Stimulated activated CD4-positive, alpha-beta T cell treated with anti-CD3 and anti-CD28 coated beads, Interleukin-12 subunit alpha, Interleukin-12 subunit beta, amount 100 ng/mL, for 4 hours (primary cell): ENCODE measurements around the gene SAAL1.
"Not testable (repeated sequence)": the region's sequence is repeated elsewhere in the genome, so short reads cannot be mapped to it uniquely, and the experiment has no call there.

Experiments used
- DNase-seq: peaks from one replicate; pipeline ENCODE4 v3.0.0-alpha.2; 2020

The SAAL1 gene, protein sequence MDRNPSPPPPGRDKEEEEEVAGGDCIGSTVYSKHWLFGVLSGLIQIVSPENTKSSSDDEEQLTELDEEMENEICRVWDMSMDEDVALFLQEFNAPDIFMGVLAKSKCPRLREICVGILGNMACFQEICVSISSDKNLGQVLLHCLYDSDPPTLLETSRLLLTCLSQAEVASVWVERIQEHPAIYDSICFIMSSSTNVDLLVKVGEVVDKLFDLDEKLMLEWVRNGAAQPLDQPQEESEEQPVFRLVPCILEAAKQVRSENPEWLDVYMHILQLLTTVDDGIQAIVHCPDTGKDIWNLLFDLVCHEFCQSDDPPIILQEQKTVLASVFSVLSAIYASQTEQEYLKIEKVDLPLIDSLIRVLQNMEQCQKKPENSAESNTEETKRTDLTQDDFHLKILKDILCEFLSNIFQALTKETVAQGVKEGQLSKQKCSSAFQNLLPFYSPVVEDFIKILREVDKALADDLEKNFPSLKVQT

DNA sequence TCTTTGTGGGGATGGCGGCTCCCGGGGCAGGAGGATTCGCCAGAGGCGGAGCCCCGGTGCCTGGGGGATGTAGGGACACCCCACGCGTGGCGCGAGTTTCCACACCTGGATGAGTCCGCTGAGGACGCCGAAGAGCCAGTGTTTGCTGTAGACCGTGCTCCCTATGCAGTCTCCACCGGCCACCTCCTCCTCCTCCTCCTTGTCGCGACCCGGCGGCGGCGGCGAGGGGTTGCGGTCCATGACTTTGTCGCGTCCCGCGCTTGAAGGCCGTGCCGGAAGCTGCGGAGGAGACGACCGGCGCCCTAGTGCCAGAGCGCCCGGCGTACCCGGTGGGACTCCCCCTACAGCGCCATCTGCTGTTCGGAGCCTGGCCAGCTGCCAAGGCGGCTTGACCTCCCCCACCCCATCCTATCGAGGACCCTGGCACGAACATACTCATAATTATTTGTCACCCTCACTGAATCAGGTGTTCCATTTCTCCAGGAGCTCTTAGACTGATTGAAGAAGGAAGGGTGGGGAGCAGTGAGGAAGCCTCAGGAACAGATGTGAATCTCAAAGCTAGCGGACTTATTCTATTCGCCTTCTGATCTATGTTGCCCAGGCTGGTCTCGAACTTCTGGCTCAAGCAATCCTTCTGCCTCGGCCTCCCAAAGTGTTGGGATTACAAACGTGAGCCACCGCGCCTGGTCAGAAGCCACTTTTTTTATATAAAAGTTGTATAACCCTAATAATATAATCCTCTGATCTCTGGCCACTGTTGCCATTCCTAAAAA lies at the start of gene SAAL1:
TSS of gene SAAL1 (minus strand) at position 281 of the 773 bp plus-strand sequence. CDS start at position 240, 41 bp downstream.
- DNase-seq, result peak; percentile 94

- DNase-seq, result no peak
Measured at GRCh38 chr11:18151581-18151980, 45.7 kb upstream of the SAAL1 start.

- no peak for DNase-seq
Measured at GRCh38 chr11:18145837-18146236, 40.0 kb upstream of the SAAL1 start.

DNA sequence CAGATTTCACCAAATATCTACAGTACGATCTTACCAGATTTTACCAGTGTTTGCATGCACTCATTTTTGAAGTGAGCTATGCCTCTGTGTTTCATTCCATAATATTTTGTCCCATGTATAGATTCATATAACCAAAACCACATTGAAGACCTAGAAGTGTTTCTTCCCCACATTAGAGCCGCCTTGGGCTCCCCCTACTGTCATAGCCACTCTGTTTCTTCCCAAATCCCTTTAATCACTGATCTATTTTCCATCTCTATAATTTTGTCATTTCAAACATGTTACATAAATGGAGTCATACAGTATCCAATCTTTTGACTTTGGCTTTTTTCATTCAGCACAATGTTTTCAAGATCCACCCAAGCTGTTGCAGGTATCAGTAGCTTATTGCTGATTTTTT lies 39.1 kb upstream of the SAAL1 start:
- no peak for DNase-seq

- DNase-seq, result no peak
Measured at GRCh38 chr11:18144243-18144642, 38.4 kb upstream of the SAAL1 start.

DNA sequence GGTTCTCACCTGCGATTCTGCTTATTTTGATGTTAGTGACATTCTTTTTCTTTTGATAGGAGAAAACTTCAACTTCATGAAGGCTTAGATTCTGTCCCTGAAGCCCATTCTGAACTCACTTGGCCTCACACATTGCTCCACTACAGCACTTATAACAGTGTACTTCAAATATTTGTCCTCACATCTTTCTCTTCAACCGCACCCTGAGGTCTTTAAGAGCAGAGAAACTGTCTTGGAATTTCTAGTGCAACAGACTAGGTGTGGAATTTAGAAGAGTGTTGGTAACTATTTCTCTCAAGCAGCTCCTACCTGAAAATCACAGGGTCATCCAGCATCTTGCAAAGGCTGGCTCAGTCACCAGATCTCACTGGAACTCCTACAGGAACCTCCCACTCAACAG lies 34.3 kb upstream of the SAAL1 start:
- DNase-seq, result no peak

DNA sequence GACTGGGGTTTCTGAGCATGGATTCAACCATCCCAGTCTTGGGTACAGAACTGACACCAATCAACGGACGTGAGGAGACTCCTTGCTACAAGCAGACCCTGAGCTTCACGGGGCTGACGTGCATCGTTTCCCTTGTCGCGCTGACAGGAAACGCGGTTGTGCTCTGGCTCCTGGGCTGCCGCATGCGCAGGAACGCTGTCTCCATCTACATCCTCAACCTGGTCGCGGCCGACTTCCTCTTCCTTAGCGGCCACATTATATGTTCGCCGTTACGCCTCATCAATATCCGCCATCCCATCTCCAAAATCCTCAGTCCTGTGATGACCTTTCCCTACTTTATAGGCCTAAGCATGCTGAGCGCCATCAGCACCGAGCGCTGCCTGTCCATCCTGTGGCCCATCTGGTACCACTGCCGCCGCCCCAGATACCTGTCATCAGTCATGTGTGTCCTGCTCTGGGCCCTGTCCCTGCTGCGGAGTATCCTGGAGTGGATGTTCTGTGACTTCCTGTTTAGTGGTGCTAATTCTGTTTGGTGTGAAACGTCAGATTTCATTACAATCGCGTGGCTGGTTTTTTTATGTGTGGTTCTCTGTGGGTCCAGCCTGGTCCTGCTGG lies 31.4 kb upstream of the SAAL1 start:
- DNase-seq, result no peak

GRCh38 chr11:18135308-18135707 lies 29.4 kb upstream of the SAAL1 start:
- no peak for DNase-seq

GRCh38 chr11:18132341-18132740 lies 26.5 kb upstream of the SAAL1 start, which contains the start of gene MRGPRX3:
TSS of gene MRGPRX3 (plus strand) at chr11:18132571. CDS start at chr11:18137203, 4,632 bp downstream.
- DNase-seq, result no peak

DNA sequence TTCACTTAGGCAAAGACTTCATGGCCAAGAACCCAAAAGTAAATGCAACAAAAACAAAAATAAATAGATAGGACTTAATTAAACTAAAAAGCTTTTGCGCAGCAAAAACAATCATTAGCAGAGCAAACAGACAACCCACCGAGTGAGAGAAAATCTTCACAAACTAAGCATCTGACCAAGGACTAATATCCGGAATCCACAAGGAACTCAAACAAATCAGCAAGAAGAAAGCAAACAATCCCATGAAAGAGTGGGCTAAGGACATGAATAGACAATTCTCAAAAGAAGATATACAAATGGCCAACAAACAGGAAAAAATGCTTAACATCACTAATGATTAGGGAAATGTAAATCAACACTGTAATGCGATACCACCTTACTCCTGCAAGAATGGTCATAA lies 25.2 kb upstream of the SAAL1 start:
- not testable (repeated sequence) for DNase-seq

DNA sequence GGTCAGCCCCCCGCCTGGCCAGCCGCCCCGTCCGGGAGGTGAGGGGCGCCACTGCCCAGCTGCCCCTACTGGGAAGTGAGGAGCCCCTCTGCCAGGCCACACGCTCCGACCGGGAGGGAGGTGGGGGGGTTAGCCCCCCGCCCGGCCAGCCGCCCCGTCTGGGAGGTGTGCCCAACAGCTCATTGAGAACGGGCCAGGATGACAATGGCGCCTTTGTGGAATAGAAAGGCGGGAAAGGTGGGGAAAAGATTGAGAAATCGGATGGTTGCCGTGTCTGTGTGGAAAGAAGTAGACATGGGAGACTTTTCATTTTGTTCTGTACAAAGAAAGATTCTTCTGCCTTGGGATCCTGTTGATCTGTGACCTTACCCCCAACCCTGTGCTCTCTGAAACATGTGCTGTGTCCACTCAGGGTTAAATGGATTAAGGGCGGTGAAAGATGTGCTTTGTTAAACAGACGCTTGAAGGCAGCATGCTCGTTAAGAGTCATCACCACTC lies 15.5 kb upstream of the SAAL1 start:
- not testable (repeated sequence) for DNase-seq

DNA sequence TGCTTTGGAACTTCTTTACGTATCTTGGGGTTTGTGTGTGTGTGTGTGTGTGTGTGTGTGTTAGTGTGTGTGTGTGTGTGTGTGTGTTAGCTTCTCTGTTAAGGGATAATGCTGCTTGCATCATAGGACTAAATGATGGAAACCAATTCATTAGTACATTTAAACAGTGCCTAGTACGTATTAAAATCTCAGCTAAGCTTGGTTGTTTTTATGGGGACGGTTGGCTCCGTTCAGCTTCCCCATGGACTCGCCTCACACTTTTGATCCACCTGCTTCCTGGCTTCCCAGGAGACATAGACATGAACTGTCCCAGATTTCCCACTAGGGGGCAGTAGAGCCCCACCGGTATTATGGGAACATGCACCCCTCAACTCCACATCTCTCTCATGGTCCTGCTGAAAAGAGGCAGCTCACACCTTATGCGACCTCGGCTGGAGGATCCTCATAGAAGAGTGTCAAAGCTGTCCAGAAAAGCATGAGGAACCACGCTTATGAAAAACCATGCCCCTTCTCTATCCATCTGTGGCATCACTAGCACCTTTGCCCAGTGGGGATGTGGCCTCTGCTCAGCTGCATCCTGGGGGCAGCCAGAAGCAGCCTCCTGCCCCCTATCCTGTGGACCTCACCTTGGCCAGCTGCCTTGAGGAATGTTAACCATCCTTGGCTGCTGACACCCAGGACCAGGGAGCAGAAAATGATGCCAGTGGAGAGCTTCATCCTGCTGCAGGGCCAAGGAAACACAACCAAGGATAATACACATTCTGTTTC lies 9.7 kb upstream of the SAAL1 start:
- DNase-seq, result peak; percentile 54

DNA sequence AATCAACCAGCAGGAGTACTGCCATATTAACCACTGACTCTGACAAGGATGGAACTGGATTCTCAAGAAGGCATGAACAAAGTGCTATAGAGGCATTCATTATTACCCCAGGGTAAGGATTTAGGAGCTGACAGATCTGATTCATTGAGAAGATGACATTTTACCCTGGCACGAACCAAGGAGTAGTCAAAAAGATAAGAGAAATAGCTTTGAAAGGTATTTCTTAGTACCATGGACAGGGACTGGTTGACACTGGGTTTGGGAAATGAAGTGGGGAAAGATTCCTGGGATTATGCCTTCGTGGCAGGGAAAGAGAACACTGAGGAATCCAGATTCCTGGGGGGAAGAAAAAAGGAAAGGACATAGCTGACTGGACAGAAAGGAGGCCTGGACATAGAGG lies 5.1 kb upstream of the SAAL1 start:
- DNase-seq, result no peak

- DNase-seq, result no peak
Measured at GRCh38 chr11:18108254-18108653, 2.4 kb upstream of the SAAL1 start.

GRCh38 chr11:18106688-18107087 lies 806 bp upstream of the SAAL1 start:
- no peak for DNase-seq

DNA sequence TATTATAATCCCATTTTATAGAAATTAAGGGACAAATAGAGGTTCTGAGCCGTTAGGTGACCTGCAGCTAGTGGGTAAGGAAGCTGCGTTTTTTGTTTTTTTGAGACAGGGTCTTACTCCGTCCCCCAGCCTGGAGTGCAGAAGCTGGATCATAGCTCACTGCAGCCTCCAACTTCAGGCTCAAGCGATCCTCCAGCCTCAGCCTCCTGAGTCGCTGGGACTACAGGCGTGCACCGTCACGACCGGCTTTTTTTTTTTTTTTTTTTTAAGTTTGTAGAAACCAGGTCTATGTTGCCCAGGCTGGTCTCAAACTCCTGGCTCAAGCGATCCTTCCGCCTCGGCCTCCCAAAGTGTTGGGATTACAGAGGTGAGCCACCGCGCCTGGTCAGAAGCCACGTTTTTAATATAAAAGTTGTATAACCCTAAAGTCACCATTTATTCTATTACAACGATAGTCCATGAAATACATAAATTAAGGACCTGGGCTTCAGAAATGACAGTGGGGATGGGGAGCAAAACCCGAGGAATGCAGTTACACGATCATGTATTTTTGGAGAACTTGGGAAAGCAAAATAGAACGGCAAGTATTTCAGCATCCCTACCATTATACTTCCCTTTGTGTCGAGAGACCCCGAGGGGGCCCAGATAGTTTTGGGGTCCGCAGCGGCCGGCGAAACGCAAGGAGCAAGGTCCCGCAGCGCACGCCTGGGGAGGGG lies 638 bp downstream of the SAAL1 start:
- DNase-seq, result no peak

- DNase-seq, result no peak
Measured at GRCh38 chr11:18100926-18101656, 4.8 kb downstream of the SAAL1 start.

DNA sequence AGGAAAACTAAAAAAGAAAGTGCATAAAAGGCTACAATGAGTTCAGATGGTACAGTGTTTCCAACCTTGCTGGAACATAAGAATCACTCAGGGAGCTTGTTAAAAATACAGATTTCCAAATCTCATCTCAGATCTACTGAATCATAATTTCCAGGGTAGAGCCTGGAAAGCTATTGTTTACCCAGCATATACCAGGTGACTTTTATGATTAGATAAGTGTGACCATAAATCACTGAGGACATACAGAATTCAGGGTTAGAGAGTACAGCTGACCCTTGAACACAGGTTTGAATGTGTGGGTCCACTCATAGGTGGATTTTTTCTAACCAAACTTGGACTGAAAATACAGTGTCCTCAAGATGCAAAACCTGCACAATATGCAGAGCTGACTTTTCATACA lies 11.9 kb downstream of the SAAL1 start:
- no peak for DNase-seq

DNA sequence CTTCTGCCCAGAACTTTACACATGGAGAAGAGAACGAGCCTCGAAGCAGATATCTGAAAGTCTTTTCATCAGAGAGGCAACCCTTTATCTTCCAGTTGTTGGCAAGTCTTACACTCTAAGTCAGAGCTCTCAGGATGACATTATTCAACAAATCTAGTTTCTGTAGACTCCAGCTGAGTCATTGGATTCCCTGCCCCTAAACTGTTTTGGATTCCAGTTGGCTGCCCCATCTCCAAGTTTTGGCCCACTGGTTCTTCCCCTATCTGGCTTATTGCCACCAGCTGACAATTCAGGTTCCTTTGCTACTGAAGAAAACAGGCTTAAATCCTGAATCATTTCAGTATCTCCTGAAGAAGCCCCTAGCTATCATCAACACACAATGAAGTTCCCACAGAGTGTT lies 14.2 kb downstream of the SAAL1 start:
- no peak for DNase-seq

- DNase-seq, result no peak
Measured at GRCh38 chr11:18088966-18089365, 16.9 kb downstream of the SAAL1 start.

- DNase-seq, result no peak
Measured at GRCh38 chr11:18088366-18088765, 17.5 kb downstream of the SAAL1 start.
